Naive thymus-derived CD8-positive, alpha-beta T cell (primary cell): Measurements from ENCODE around the gene LIPA. TPM values are rescaled to one million over a fixed set of nuclear protein-coding genes. Genes with fewer than 3 reads are reported as not detected.

Source experiments
- ATAC-seq, 2 donors: fragments of 150-1000 bp; cut with Tn5 transposase in 1 of 2; sonication (Bioruptor Pico), chemical (Tn5 transposase) in 1 of 2; 1 replicate in 1 of 2; 2 replicates in 1 of 2; pipeline ENCODE4 v1.10.0; 2021; ENCODE audit warnings: mild to moderate bottlenecking in 2 of 2, moderate library complexity in 2 of 2
- POLR2A ChIA-PET: fragments of 350-600 bp; sonication (Branson Sonifier 250); formaldehyde crosslinking; loops from one replicate; lab custom pipeline; 2021; ENCODE audit warnings: antibody characterized with exemption; lab: Charles Lee
- DNase-seq, 10 donors: peaks; one replicate each; pipeline versions ENCODE4 v3.0.0 to v3.0.0-alpha.2; 2020 to 2022
- H3K27ac Mint-ChIP-seq, 10 donors: one replicate each; pipeline ENCODE4 v1.8.0; 2020 to 2022; ENCODE audit warnings: mild to moderate bottlenecking in 10 of 10, mixed read lengths in 10 of 10, moderate library complexity in 4 of 10, inconsistent platforms in 1 of 10
- H3K27me3 Mint-ChIP-seq, 5 donors: one replicate each; pipeline ENCODE4 v1.8.0; 2021 to 2022; ENCODE audit warnings: mixed read lengths in 5 of 5
- H3K36me3 Mint-ChIP-seq, 3 donors: one replicate each; pipeline ENCODE4 v1.8.0; 2020 to 2022; ENCODE audit warnings: mixed read lengths in 3 of 3, mild to moderate bottlenecking in 2 of 3, inconsistent platforms in 1 of 3
- H3K4me1 Mint-ChIP-seq, 4 donors: one replicate each; pipeline ENCODE4 v1.8.0; 2021 to 2022; ENCODE audit warnings: mixed read lengths in 4 of 4
- H3K4me3 Mint-ChIP-seq, 10 donors: one replicate each; pipeline ENCODE4 v1.8.0; 2020 to 2022; ENCODE audit warnings: mild to moderate bottlenecking in 10 of 10, mixed read lengths in 10 of 10, moderate library complexity in 6 of 10, inconsistent platforms in 1 of 10
- H3K9me3 Mint-ChIP-seq, 9 donors: one replicate each; pipeline ENCODE4 v1.8.0; 2020 to 2022; ENCODE audit warnings: mixed read lengths in 9 of 9, mild to moderate bottlenecking in 3 of 9, inconsistent platforms in 1 of 9, moderate library complexity in 1 of 9
- polyA plus RNA-seq, 3 donors: library from polyadenylated mRNA; unstranded; fragments of 300-500 nt; fragmentation: Illumina TruSeq; gene quantifications; one replicate each; pipeline ENCODE4 v1.2.3, GENCODE V29; 2021
- total RNA-seq, 8 experiments: library from RNA in 2 of 8; stranded (reverse) in 2 of 8; gene quantifications; one replicate each; pipeline ENCODE4 v1.2.3 and lab custom pipeline; 2021 to 2026

Gene LIPA
- total and polyA plus RNA-seq, 5 experiments from 2014 or later, result 31.2 to 102 (median 86.7) TPM

GRCh38 chr10:89236226-89236797, 15.3 kb downstream of the LIPA start:
- ATAC-seq, result no peak

GRCh38 chr10:89235073-89235798, 16.3 kb downstream of the LIPA start:
- H3K27ac Mint-ChIP-seq, result no peak overlapping the region
- ATAC-seq, result no peak
- POLR2A ChIA-PET, result no interaction called here
- H3K4me3 Mint-ChIP-seq, result no peak overlapping the region
- no peaks in the 10 kb centered on the region for H3K9me3 Mint-ChIP-seq
- H3K27me3 Mint-ChIP-seq, result no peaks in the 10 kb centered on the region
- no peak for DNase-seq
- peaks cover 0 to 79% (median 24%) of the 10 kb centered on the region in 3 donors for H3K36me3 Mint-ChIP-seq
- peaks cover 3 to 13% (median 6%) of the 10 kb centered on the region in 4 donors for H3K4me1 Mint-ChIP-seq

More at GRCh38 chr10:89236226-89236797, 15.3 kb downstream of the LIPA start:
- no peaks in the 10 kb centered on the region for H3K9me3 Mint-ChIP-seq
- H3K36me3 Mint-ChIP-seq, result peaks cover 0 to 78% (median 19%) of the 10 kb centered on the region in 3 donors
- DNase-seq, result no peak
- H3K4me3 Mint-ChIP-seq, result no peak overlapping the region
- H3K4me1 Mint-ChIP-seq, result peaks cover 3 to 16% (median 6%) of the 10 kb centered on the region in 4 donors
- H3K27ac Mint-ChIP-seq, result no peak overlapping the region
- H3K27me3 Mint-ChIP-seq, result no peaks in the 10 kb centered on the region
- POLR2A ChIA-PET, result no interaction called here

DNA sequence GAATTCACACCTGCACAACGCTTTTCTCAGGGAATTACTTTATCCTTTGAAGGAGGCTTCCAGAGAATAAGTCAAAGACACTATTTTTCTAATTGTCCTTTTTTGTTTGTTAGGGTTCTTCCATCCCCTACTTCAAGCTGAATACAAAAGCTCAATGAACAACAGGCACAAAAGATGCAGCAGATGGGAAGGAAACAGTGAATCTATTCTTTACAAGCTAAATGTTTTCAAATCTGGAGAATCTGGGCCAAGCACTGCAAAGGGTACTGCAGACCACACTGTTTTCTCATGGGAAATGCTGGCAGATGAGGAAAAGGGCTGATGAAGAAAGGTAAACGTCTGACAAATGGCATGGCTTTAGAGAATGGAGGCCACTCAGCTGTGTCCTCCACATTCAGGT, 18.5 kb downstream of the LIPA start:
- H3K27ac Mint-ChIP-seq, result peak overlapping the region in 1 of 10 donors; percentile 22
- DNase-seq (no peak), ATAC-seq (no peak)
- H3K36me3 Mint-ChIP-seq, result peaks cover 0 to 72% (median 18%) of the 10 kb centered on the region in 3 donors
- peaks cover 0 to 7% (median 3%) of the 10 kb centered on the region in 4 donors for H3K4me1 Mint-ChIP-seq
- no peak overlapping the region for H3K4me3 Mint-ChIP-seq
- H3K27me3 Mint-ChIP-seq, result no peaks in the 10 kb centered on the region
- POLR2A ChIA-PET, result no interaction called here
- H3K9me3 Mint-ChIP-seq, result no peaks in the 10 kb centered on the region

DNA sequence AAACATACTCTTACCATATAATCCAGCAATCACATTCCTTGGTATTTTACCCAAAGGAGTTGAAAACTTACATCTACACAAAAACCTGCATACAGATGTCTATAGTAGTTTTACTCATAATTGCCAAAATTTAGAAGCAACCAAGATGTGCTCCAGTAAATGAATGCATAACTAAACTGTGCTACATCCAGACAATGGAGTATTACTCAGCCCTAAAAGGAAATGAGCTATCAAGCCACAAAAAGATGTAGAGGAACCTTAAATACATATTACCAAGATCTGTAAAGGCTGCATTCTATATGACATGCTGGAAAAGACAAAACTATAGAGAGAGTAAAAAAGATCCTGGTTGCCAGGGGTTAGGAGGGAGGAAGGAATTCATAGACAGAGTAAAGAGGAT, 22.6 kb downstream of the LIPA start:
- Mint-ChIP-seq H3K4me3 (no peak overlapping the region), H3K4me1 (peaks cover 5 to 14% (median 12%) of the 10 kb centered on the region in 4 donors), H3K27me3 (no peaks in the 10 kb centered on the region), H3K9me3 (no peaks in the 10 kb centered on the region), H3K27ac (no peak overlapping the region), H3K36me3 (peaks cover 0 to 74% (median 12%) of the 10 kb centered on the region in 3 donors)
- ATAC-seq (no peak), DNase-seq (no peak)
- POLR2A ChIA-PET, result no interaction called here

- POLR2A ChIA-PET, result no interaction called here
- H3K36me3 Mint-ChIP-seq, result peaks cover 0 to 75% (median 15%) of the 10 kb centered on the region in 3 donors
- H3K4me1 Mint-ChIP-seq, result peaks cover 3 to 14% (median 12%) of the 10 kb centered on the region in 4 donors
- DNase-seq, result no peak
- H3K27me3 Mint-ChIP-seq, result no peaks in the 10 kb centered on the region
- no peak overlapping the region for H3K27ac Mint-ChIP-seq
- H3K9me3 Mint-ChIP-seq, result no peaks in the 10 kb centered on the region
- ATAC-seq, result no peak
- H3K4me3 Mint-ChIP-seq, result no peak overlapping the region
Observed at GRCh38 chr10:89228146-89228545, 23.4 kb downstream of the LIPA start.

DNA sequence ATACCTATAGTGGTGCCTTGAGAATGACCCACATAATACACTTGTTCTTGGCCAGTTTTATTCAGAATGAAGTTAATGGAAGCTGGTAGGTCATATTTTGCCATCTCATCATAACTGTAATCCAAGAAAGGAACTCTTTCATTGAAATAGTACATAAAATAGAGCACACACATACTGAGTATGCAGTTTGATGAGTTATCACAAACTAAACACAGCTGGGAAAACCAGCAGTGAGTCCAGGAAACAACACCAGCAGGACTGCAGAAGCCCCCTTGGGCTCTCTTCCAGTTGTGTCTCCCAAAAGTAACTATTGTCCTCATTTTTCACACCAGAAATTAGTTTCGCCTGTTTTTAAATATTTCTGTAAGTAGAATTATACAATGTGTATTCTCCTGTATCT, 24.7 kb downstream of the LIPA start:
- POLR2A ChIA-PET, result no interaction called here
- DNase-seq (no peak), ATAC-seq (no peak)
- Mint-ChIP-seq H3K27ac (no peak overlapping the region), H3K4me3 (no peak overlapping the region), H3K36me3 (peaks cover 0 to 73% (median 12%) of the 10 kb centered on the region in 3 donors), H3K9me3 (no peaks in the 10 kb centered on the region), H3K4me1 (peaks cover 0 to 14% (median 12%) of the 10 kb centered on the region in 4 donors), H3K27me3 (no peaks in the 10 kb centered on the region)

DNA sequence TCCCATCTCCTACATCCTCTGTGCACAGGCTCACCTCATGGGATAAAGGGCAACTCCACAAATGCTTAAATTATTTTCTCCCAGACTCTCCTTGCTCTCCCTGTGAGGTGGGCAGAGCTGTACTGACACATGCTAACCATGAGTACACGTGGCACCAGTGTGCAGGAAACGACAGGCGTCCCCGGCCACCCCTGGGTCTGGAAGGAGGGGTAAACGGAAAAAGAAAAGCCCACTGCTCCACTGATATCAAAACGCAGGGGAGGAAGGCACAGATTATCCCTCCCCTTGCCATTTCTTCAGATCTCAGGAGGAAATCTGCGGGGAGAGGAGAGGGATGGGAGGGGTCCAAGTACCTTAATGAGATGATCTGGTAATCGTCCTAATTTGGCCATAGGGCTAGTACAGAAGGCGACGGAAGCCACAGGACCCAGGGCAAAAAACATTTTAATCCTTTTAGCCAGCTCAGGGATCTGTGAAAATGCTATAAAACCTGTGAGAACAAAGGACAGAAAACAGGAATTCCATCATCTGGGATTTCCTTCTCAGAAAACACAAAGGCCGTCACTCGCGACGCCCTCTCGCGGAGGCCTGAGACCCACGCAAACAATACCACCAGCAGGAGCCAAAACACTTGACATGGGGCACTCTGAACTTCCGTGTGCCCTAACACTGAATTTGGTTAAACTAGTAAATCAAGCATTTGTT, 26.7 kb downstream of the LIPA start:
- Mint-ChIP-seq H3K4me3 (peak overlapping the region; percentile 57 to 79 (median 72)), H3K9me3 (no peaks in the 10 kb centered on the region), H3K27me3 (no peaks in the 10 kb centered on the region), H3K4me1 (peaks cover 0 to 14% (median 12%) of the 10 kb centered on the region in 4 donors), H3K27ac (peak overlapping the region in 5 of 10 donors; percentile 26 to 81 (median 64)), H3K36me3 (peaks cover 0 to 71% (median 10%) of the 10 kb centered on the region in 3 donors)
- DNase-seq, result peak in 1 of 10 donors; percentile 9
- peak; percentile 74 to 76 for ATAC-seq
- POLR2A ChIA-PET, result interaction anchor here (0.6 kb wide), 1 partner anchor 1449 kb away, joined by 4 read pairs; no protein-coding TSS in a partner anchor

DNA sequence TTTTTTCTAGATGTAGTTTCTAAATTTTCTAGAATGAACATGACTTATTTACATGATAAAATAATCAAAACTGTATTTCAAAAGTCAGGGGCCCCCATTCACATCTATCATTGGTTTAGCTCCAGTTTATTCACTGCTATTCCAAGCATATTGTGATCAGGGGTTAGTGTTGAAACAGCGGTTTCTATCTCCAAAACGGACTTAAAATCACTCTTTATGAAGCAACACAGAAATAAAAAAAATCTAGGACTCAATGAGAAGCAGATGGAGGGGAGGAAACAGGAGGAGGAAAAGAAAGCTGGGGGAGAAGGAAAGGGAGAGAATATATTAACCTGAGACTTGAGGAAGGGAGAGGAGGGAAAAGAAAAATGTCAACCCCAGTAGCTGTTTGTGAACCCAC, 29.7 kb downstream of the LIPA start:
- Mint-ChIP-seq H3K27me3 (no peaks in the 10 kb centered on the region), H3K27ac (peak overlapping the region in 1 of 10 donors; percentile 58), H3K4me3 (no peak overlapping the region), H3K9me3 (no peaks in the 10 kb centered on the region), H3K36me3 (peaks cover 0 to 56% (median 6%) of the 10 kb centered on the region in 3 donors), H3K4me1 (peaks cover 3 to 21% (median 20%) of the 10 kb centered on the region in 4 donors)
- ATAC-seq, result no peak
- POLR2A ChIA-PET, result no interaction called here
- DNase-seq, result no peak

GRCh38 chr10:89219513-89220218, 31.9 kb downstream of the LIPA start:
- Mint-ChIP-seq H3K4me3 (no peak overlapping the region), H3K27me3 (no peaks in the 10 kb centered on the region), H3K9me3 (no peaks in the 10 kb centered on the region), H3K27ac (peak overlapping the region in 3 of 10 donors; percentile 15 to 34 (median 22)), H3K4me1 (peaks cover 3 to 11% (median 9%) of the 10 kb centered on the region in 4 donors), H3K36me3 (peaks cover 0 to 46% (median 9%) of the 10 kb centered on the region in 3 donors)
- DNase-seq (no peak), ATAC-seq (no peak)
- POLR2A ChIA-PET, result no interaction called here

DNA sequence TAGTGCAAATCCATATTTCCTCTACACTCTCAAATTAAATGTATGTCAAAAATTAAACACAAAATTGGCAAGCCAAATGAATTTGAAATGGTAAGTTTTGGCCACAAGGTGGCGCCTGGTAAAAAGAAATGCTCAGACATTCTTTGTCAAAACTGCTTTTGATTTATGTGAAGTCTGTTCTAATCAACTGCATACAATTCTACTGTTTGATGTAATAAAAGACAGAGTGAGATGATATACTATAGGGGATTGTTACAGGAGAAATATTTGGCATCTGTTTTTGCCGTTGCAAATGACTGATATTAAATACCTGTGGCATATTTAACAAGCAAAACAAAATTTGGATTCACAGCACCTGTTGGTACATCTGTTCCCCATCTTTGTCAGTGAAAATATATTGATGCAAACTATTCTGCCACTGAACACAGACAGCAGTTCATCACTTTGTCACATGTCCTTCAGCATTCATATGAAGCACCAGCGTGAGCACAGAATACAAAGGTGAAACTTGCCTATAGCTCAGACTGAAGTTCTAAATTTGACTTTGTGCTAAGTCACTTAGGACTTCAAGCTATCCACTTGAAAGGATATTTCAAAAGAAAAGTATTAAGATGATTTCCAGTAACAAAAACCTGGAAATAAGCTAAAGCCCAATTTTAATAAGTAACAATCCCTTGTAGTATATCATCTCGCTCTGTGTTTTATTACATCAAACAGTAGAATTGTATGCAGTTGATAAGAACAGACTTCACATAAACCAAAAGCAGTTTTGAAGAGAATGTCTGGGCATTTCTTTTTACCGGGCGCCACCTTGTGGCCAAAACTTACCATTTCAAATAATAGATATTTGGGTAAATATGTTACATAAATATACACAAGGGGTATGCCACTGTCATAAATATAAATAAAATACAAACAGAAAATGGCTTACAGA, 34.3 kb downstream of the LIPA start:
- peaks cover 0 to 1% (median 0%) of the 10 kb centered on the region in 5 donors for H3K27me3 Mint-ChIP-seq
- peak; percentile 24 to 70 (median 58) for DNase-seq
- peak; percentile 69 to 80 for ATAC-seq
- POLR2A ChIA-PET, result no interaction called here
- H3K4me3 Mint-ChIP-seq, result no peak overlapping the region
- peaks cover 3 to 9% (median 8%) of the 10 kb centered on the region in 4 donors for H3K4me1 Mint-ChIP-seq
- peak overlapping the region in 5 of 10 donors; percentile 3 to 52 (median 20) for H3K27ac Mint-ChIP-seq
- peaks cover 0 to 32% (median 8%) of the 10 kb centered on the region in 3 donors for H3K36me3 Mint-ChIP-seq
- no peaks in the 10 kb centered on the region for H3K9me3 Mint-ChIP-seq

GRCh38 chr10:89216056-89216455, 35.5 kb downstream of the LIPA start:
- DNase-seq (no peak), ATAC-seq (no peak)
- POLR2A ChIA-PET, result no interaction called here
- H3K4me1 Mint-ChIP-seq, result peaks cover 3 to 9% (median 8%) of the 10 kb centered on the region in 4 donors
- no peak overlapping the region for H3K4me3 Mint-ChIP-seq
- no peaks in the 10 kb centered on the region for H3K9me3 Mint-ChIP-seq
- H3K36me3 Mint-ChIP-seq, result peaks cover 0 to 21% (median 5%) of the 10 kb centered on the region in 3 donors
- H3K27me3 Mint-ChIP-seq, result peaks cover 0 to 8% (median 3%) of the 10 kb centered on the region in 5 donors
- no peak overlapping the region for H3K27ac Mint-ChIP-seq
